ENCODE data around the gene ATP6V0D1. TPM values are rescaled to one million over a fixed set of nuclear protein-coding genes. Genes with fewer than 3 reads are reported as not detected.

The ATP6V0D1 gene
- total and polyA plus RNA-seq, 2 donors (not counting 1 experiment from before 2014, with no cell fraction given): 62.1 to 91.0 TPM

- Mint-ChIP-seq H3K27ac (no peak overlapping the region), H3K4me1 (peaks cover 4% of the 10 kb centered on the region), H3K9me3 (ENCODE audit: insufficient read depth) (no peaks in the 10 kb centered on the region), H3K27me3 (no peaks in the 10 kb centered on the region), H3K4me3 (no peak overlapping the region)
- DNase-seq: no peak
- Histone ChIP-seq H3K36me3 (replicated peaks in 1 of 2; ENCODE audit: control extremely low read depth in 1 of 2, control insufficient read depth in 1 of 2, extremely low read depth in 1 of 2, insufficient read depth in 2 of 2, low read length in 1 of 2) (peaks cover 0 to 69% of the 10 kb centered on the region in 2 experiments), H3K4me2 (replicated peaks; ENCODE audit: low read depth, low read length, poor library complexity, severe bottlenecking) (no peak overlapping the region), H3K9me3 (ENCODE audit: control extremely low read depth in 1 of 3, control insufficient read depth in 2 of 3, insufficient read depth in 1 of 3, low read length in 2 of 3) (peaks cover 0 to 2% (median 0%) of the 10 kb centered on the region in 3 donors), H3K79me2 (ENCODE audit: control insufficient read depth, insufficient read depth, low read length) (peaks cover 30% of the 10 kb centered on the region), H3K27ac (ENCODE audit: low read length in 2 of 2) (no peak overlapping the region), H3K9ac (ENCODE audit: low read length) (no peak overlapping the region), H2AFZ (ENCODE audit: insufficient read depth, low read depth, low read length, poor library complexity, severe bottlenecking) (no peak overlapping the region), H4K20me1 (ENCODE audit: control insufficient read depth, insufficient read depth, low read length, poor library complexity, severe bottlenecking) (peaks cover 84% of the 10 kb centered on the region), H3K27me3 (replicated peaks in 1 of 4; ENCODE audit: control extremely low read depth in 1 of 4, control insufficient read depth in 3 of 4, insufficient read depth in 4 of 4, low read length in 3 of 4) (no peaks in the 10 kb centered on the region), H3K4me3 (ENCODE audit: control extremely low read depth in 1 of 5, extremely low read depth in 1 of 5, insufficient read depth in 1 of 5, low read depth in 2 of 5, low read length in 4 of 5) (no peak overlapping the region), H3K4me1 (ENCODE audit: control insufficient read depth in 2 of 2, insufficient read depth in 2 of 2, low read length in 2 of 2) (no peaks in the 10 kb centered on the region)
- intact Hi-C loops (cut with micrococcal nuclease): no loop called here
- POLR2A ChIA-PET: no interaction called here
- CTCF ChIA-PET: interaction anchor here (1.1 kb wide), 1 partner anchor 24 kb away, joined by 6 read pairs; no protein-coding TSS in a partner anchor
- no peak for ATAC-seq (ENCODE audit: low read depth)
- WGBS (ENCODE audit: insufficient coverage): 96% methylated on average over 2 of the region's 2 CpGs
- no peak for TF ChIP-seq CTCF (IDR thresholded peaks at IDR 0.05)
- no peak for TF ChIP-seq EZH2 (IDR thresholded peaks at IDR 0.05; ENCODE audit: borderline replicate concordance, insufficient read depth, low read depth, low read length, poor library complexity, severe bottlenecking)
These were observed 29.1 kb downstream of the ATP6V0D1 start for GRCh38 chr16:67451704-67452435.

GRCh38 chr16:67451061-67451703 is 29.8 kb downstream of the ATP6V0D1 start:
- intact Hi-C loops (cut with micrococcal nuclease): no loop called here
- CTCF ChIA-PET: interaction anchor here (1.1 to 1.6 kb wide), 2 partner anchors 23 to 26 kb away, joined by 4 to 6 read pairs; no protein-coding TSS in a partner anchor
- TF ChIP-seq EZH2 (IDR thresholded peaks at IDR 0.05; ENCODE audit: borderline replicate concordance, insufficient read depth, low read depth, low read length, poor library complexity, severe bottlenecking) (no peak), CTCF (IDR thresholded peaks at IDR 0.05) (no peak)
- peaks cover 0 to 2% (median 0%) of the 10 kb centered on the region in 3 donors for H3K9me3 ChIP-seq (ENCODE audit: control extremely low read depth in 1 of 3, control insufficient read depth in 2 of 3, insufficient read depth in 1 of 3, low read length in 2 of 3)
- no peak overlapping the region for H3K4me3 ChIP-seq (ENCODE audit: control extremely low read depth in 1 of 5, extremely low read depth in 1 of 5, insufficient read depth in 1 of 5, low read depth in 2 of 5, low read length in 4 of 5)
- no peak overlapping the region for H3K27ac ChIP-seq (ENCODE audit: low read length in 2 of 2)
- peaks cover 34% of the 10 kb centered on the region for H3K79me2 ChIP-seq (ENCODE audit: control insufficient read depth, insufficient read depth, low read length)
- POLR2A ChIA-PET: no interaction called here
- no peak overlapping the region for H3K4me2 ChIP-seq (replicated peaks; ENCODE audit: low read depth, low read length, poor library complexity, severe bottlenecking)
- H3K4me1 ChIP-seq (ENCODE audit: control insufficient read depth in 2 of 2, insufficient read depth in 2 of 2, low read length in 2 of 2): no peaks in the 10 kb centered on the region
- ATAC-seq (ENCODE audit: low read depth) (no peak), DNase-seq (no peak)
- H3K9ac ChIP-seq (ENCODE audit: low read length): no peak overlapping the region
- Mint-ChIP-seq H3K27ac (no peak overlapping the region), H3K27me3 (no peaks in the 10 kb centered on the region), H3K4me3 (no peak overlapping the region), H3K4me1 (peaks cover 4% of the 10 kb centered on the region), H3K9me3 (ENCODE audit: insufficient read depth) (no peaks in the 10 kb centered on the region)
- H3K36me3 ChIP-seq (replicated peaks in 1 of 2; ENCODE audit: control extremely low read depth in 1 of 2, control insufficient read depth in 1 of 2, extremely low read depth in 1 of 2, insufficient read depth in 2 of 2, low read length in 1 of 2): peaks cover 0 to 67% of the 10 kb centered on the region in 2 experiments
- 97% methylated on average over 12 of the region's 12 CpGs for WGBS (ENCODE audit: insufficient coverage)
- peaks cover 84% of the 10 kb centered on the region for H4K20me1 ChIP-seq (ENCODE audit: control insufficient read depth, insufficient read depth, low read length, poor library complexity, severe bottlenecking)
- no peak overlapping the region for H2AFZ ChIP-seq (ENCODE audit: insufficient read depth, low read depth, low read length, poor library complexity, severe bottlenecking)
- H3K27me3 ChIP-seq (replicated peaks in 1 of 4; ENCODE audit: control extremely low read depth in 1 of 4, control insufficient read depth in 3 of 4, insufficient read depth in 4 of 4, low read length in 3 of 4): no peaks in the 10 kb centered on the region
